Measurements from ENCODE around the gene CDC42EP3.

The CDC42EP3 gene

DNA sequence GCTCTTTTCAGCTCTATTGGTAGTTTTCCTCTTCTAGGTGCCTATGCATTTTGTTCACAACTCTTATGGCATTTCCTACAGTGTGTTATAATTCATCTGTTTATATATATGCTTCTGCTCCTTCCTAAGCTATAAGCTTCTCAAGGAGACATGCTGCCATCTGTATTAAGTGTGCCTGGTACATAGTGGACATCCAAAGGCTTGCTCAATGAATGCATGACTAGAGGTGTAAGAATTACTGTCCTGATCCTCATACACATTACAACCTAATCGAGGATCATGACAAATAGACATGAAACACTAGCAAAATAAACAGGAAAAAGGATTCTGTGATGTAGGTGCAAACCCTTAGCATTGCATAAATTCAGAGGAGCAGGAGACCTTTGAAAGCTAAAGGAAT lies 50.2 kb downstream of the CDC42EP3 start:
- Histone ChIP-seq H3K4me3 (ENCODE audit: low read depth, low read length) (no peak overlapping the region), H3K9me3 (ENCODE audit: control insufficient read depth, insufficient read depth, low read length) (no peaks in the 10 kb centered on the region), H3K27me3 (ENCODE audit: control insufficient read depth, insufficient read depth, low read length) (no peaks in the 10 kb centered on the region), H3K9ac (ENCODE audit: low read depth, low read length) (no peak overlapping the region), H3K36me3 (ENCODE audit: control insufficient read depth, insufficient read depth, low read length) (no peaks in the 10 kb centered on the region), H3K4me1 (ENCODE audit: control insufficient read depth, insufficient read depth, low read length) (no peaks in the 10 kb centered on the region)

DNA sequence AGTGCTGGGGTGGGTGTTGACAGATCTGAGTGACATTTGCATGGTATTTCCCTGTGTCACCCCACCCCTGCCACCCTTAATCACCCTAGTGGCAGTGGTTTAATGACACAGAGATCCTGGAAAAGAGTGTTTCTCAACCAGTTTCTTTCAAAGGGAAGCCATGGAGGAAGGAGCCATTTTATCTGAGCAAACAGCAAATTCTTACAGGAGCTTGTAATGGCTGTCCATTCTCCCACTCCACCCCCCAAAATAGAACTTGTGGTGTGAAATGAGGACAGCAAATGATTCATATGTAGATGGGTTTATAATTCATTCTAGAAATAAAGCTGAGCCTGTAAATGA lies 51.5 kb downstream of the CDC42EP3 start:
- Histone ChIP-seq H3K9me3 (ENCODE audit: control insufficient read depth, insufficient read depth, low read length) (no peaks in the 10 kb centered on the region), H3K4me3 (ENCODE audit: low read depth, low read length) (no peak overlapping the region), H3K36me3 (ENCODE audit: control insufficient read depth, insufficient read depth, low read length) (no peaks in the 10 kb centered on the region), H3K27me3 (ENCODE audit: control insufficient read depth, insufficient read depth, low read length) (no peaks in the 10 kb centered on the region), H3K4me1 (ENCODE audit: control insufficient read depth, insufficient read depth, low read length) (no peaks in the 10 kb centered on the region), H3K9ac (ENCODE audit: low read depth, low read length) (no peak overlapping the region)

DNA sequence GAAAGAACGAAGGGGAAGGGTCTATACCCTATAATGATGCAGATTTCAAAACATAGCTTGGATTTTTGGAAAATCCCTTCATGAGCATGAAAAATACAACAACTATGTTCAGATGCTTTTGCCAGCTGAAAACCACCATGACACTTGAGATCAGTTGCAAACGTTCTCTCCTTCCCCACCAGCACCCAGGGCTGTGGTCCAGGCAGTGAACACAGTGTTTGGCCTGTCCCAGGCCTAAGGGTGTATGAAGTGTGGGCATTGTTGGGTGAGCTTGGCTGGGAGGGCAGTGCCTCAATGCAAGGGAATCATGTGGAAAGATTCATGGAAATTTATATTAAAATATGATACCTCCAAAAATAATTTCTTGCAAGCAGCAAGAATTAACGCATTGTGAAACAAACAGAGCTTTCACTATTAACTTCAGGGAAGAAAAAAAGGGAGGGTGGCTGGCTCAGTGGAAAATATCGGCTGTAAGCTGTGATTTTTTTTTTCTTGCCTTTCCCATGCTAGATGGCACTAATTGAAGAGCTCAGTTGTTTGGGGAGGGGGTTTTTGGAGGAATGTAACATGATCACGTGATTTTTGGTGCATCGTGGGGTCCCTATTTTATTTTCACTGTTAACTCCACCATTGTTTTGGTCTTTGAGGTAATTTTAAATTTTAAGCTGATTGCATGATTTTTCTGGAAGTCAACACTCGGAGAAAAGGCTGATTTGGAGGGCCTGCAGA lies 52.0 kb downstream of the CDC42EP3 start:
- Histone ChIP-seq H3K9ac (ENCODE audit: low read depth, low read length) (no peak overlapping the region), H3K27me3 (ENCODE audit: control insufficient read depth, insufficient read depth, low read length) (no peaks in the 10 kb centered on the region), H3K4me3 (ENCODE audit: low read depth, low read length) (no peak overlapping the region), H3K4me1 (ENCODE audit: control insufficient read depth, insufficient read depth, low read length) (no peaks in the 10 kb centered on the region), H3K36me3 (ENCODE audit: control insufficient read depth, insufficient read depth, low read length) (no peaks in the 10 kb centered on the region), H3K9me3 (ENCODE audit: control insufficient read depth, insufficient read depth, low read length) (no peaks in the 10 kb centered on the region)

DNA sequence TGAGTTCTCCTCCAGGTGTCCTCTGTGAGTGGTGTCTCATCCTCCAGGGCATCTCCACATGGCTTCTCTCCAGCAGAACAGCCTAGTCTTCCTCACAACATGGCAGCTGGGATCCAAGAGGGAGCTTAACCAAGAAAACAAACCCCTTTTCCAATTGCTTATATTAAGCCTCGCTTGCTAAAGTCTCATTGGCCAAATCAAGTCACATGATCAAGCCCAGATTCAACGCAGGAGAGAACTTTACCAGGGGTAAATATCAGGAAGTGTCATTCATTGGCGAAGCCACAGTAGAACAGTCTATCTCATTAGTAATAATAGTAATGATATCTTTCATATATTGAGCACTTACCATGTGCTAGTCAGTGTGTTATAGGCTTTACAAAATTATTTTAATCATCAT lies 53.1 kb downstream of the CDC42EP3 start:
- Histone ChIP-seq H3K9me3 (ENCODE audit: control insufficient read depth, insufficient read depth, low read length) (no peaks in the 10 kb centered on the region), H3K36me3 (ENCODE audit: control insufficient read depth, insufficient read depth, low read length) (no peaks in the 10 kb centered on the region), H3K9ac (ENCODE audit: low read depth, low read length) (no peak overlapping the region), H3K4me3 (ENCODE audit: low read depth, low read length) (no peak overlapping the region), H3K27me3 (ENCODE audit: control insufficient read depth, insufficient read depth, low read length) (no peaks in the 10 kb centered on the region), H3K4me1 (ENCODE audit: control insufficient read depth, insufficient read depth, low read length) (no peaks in the 10 kb centered on the region)

DNA sequence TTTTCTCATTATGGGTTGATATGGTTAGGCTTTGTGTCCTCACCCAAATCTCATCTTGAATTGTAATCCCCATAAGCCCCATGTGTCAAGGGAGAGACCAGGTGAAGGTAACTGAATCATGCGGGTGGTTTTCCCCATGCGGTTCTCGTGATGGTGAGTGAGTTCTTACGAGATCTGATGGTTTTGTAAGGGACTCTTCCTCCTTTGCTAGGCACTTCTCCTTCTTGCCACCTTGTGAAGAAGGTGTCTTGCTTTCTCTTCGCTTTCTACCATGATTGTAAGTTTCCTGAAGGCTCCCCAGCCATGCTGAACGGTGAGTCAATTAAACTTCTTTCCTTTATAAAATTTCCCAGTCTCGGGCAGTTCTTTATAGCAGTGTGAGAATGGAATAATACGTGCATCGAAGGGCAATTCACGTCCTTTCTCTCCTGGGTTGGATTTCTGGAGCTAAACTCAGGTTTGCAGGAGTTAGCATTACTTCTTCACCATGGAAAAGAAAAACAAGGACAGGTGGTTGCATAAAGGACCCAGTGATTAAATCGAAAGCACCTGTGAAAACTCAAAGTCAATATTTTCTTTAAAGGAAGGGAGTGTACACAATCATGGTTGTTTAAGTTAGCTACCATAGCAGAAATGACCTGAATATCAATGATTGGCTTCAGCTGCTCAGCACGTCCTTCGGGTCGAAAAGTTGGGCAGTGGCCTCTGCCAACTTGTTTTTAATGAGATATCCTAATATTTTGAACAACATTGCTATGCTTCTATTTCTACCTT lies 54.1 kb downstream of the CDC42EP3 start:
- Histone ChIP-seq H3K9me3 (ENCODE audit: control insufficient read depth, insufficient read depth, low read length) (no peaks in the 10 kb centered on the region), H3K36me3 (ENCODE audit: control insufficient read depth, insufficient read depth, low read length) (no peaks in the 10 kb centered on the region), H3K4me3 (ENCODE audit: low read depth, low read length) (no peak overlapping the region), H3K4me1 (ENCODE audit: control insufficient read depth, insufficient read depth, low read length) (no peaks in the 10 kb centered on the region), H3K27me3 (ENCODE audit: control insufficient read depth, insufficient read depth, low read length) (no peaks in the 10 kb centered on the region), H3K9ac (ENCODE audit: low read depth, low read length) (no peak overlapping the region)

DNA sequence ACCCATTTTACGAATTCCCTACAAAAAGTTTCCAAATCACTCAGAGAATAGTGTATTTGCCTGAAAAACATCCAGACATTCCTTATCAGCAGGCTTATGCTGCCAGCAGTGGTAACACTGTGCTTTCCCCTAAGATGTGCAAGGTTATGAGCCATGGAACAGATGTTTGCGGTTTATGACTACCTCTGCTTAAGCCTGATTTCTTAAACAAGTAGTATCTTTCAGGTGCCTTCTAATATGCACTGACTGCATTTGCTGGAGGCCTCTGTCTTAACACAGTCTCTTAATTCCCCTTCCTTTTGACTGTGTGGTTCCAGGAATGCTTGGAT lies 54.8 kb downstream of the CDC42EP3 start:
- no peaks in the 10 kb centered on the region for H3K9me3 ChIP-seq (ENCODE audit: control insufficient read depth, insufficient read depth, low read length)
- H3K4me3 ChIP-seq (ENCODE audit: low read depth, low read length): no peak overlapping the region
- H3K9ac ChIP-seq (ENCODE audit: low read depth, low read length): no peak overlapping the region
- H3K36me3 ChIP-seq (ENCODE audit: control insufficient read depth, insufficient read depth, low read length): no peaks in the 10 kb centered on the region
- no peaks in the 10 kb centered on the region for H3K27me3 ChIP-seq (ENCODE audit: control insufficient read depth, insufficient read depth, low read length)
- H3K4me1 ChIP-seq (ENCODE audit: control insufficient read depth, insufficient read depth, low read length): no peaks in the 10 kb centered on the region

DNA sequence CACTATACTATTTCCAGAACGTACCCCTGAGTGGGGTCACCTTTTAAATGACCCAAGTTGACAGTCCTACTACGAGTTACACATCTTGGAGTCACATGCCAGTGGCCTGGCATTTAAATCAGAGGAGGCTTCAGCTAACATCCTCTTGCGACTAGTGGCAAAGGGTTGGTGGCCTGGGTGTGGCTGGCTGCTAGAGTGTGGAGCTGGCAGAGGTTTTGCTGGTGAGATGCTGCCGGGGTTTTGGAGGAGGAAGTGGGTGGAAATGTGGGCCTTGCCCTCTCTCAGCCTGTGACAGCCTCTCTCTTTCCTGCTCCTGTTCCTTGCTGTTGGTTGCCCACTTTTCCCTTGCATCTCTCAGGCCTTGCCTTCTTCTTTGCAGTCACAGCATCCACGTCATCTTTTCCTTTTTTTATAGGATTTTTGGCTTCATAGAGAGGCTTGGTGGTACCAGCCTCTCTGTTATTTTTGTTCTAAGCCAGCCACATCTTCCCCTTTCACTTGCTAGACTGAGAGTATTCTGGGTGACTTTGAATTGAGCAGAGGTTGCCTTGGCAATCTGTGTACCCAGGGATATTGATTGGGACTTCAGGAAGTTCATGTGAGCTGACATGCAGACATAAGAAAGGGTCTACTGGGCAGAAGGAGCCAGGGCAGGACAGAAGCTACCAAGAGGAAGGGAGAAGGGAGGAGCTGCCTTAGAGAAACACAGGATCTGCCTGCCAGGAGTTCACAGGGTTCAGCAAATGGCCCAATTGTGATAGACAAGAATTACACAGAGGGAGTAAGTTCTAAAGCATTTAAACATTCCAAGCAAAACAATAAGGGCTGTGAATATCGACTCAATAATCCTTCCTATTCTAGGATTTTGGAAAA lies 55.4 kb downstream of the CDC42EP3 start:
- Histone ChIP-seq H3K9me3 (ENCODE audit: control insufficient read depth, insufficient read depth, low read length) (no peaks in the 10 kb centered on the region), H3K9ac (ENCODE audit: low read depth, low read length) (no peak overlapping the region), H3K36me3 (ENCODE audit: control insufficient read depth, insufficient read depth, low read length) (no peaks in the 10 kb centered on the region), H3K4me1 (ENCODE audit: control insufficient read depth, insufficient read depth, low read length) (no peaks in the 10 kb centered on the region), H3K4me3 (ENCODE audit: low read depth, low read length) (no peak overlapping the region), H3K27me3 (ENCODE audit: control insufficient read depth, insufficient read depth, low read length) (no peaks in the 10 kb centered on the region)

DNA sequence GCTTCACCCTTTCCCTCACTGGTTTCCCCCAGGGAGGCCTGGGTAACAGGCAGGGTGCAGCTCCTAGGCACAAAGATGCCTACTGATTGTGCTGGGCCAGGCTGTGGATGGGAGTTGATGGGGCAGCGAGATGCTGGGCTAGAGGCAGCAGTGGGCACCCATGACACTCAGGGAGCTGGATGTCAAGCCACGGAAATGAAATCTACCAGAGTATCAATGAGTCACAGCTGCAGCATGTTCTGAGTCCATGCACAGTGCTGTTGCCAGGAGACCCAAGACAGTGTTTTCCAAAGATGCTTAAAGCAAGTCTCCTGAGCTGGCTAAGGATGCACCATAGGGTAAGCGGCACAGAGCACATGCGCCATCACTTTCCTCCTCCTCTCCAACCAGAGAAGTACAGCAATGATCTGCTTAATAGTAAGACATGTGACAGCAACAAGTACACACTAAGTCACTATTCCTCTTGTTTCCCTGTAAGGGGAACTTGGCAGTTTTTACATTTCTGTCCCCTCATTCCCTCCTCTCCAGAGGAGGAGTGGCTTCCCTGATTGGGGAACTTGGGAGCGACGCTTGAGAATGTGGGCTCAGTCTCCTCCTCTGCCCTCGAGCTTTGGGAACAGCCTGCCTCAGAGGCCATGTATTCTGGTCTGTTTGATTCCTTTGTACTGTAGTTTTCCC lies 57.2 kb downstream of the CDC42EP3 start:
- H3K9ac ChIP-seq (ENCODE audit: low read depth, low read length): no peak overlapping the region
- no peaks in the 10 kb centered on the region for H3K4me1 ChIP-seq (ENCODE audit: control insufficient read depth, insufficient read depth, low read length)
- H3K36me3 ChIP-seq (ENCODE audit: control insufficient read depth, insufficient read depth, low read length): no peaks in the 10 kb centered on the region
- no peak overlapping the region for H3K4me3 ChIP-seq (ENCODE audit: low read depth, low read length)
- H3K9me3 ChIP-seq (ENCODE audit: control insufficient read depth, insufficient read depth, low read length): no peaks in the 10 kb centered on the region
- no peaks in the 10 kb centered on the region for H3K27me3 ChIP-seq (ENCODE audit: control insufficient read depth, insufficient read depth, low read length)

DNA sequence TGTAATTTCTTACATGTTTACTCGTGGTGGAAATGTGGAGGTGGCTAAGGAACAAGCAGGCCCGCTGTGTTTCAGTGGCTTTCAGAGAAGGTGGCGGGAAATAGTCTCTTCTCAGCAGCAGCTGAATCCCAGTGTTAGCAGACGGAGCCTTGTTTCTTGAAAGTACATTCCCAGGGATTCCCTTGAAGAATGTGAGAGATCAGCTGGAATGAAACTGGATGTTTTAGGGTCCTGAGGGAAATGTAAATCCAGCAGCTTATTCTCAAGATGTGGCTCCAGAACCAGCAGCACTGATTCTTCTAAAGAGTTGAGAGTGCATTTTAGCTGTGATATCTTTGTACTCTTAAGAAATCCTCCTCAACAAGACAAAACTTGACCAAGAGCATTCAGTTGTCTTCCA lies 59.1 kb downstream of the CDC42EP3 start:
- Histone ChIP-seq H3K9ac (ENCODE audit: low read depth, low read length) (no peak overlapping the region), H3K27me3 (ENCODE audit: control insufficient read depth, insufficient read depth, low read length) (no peaks in the 10 kb centered on the region), H3K9me3 (ENCODE audit: control insufficient read depth, insufficient read depth, low read length) (no peaks in the 10 kb centered on the region), H3K4me3 (ENCODE audit: low read depth, low read length) (no peak overlapping the region), H3K36me3 (ENCODE audit: control insufficient read depth, insufficient read depth, low read length) (no peaks in the 10 kb centered on the region), H3K4me1 (ENCODE audit: control insufficient read depth, insufficient read depth, low read length) (no peaks in the 10 kb centered on the region)

DNA sequence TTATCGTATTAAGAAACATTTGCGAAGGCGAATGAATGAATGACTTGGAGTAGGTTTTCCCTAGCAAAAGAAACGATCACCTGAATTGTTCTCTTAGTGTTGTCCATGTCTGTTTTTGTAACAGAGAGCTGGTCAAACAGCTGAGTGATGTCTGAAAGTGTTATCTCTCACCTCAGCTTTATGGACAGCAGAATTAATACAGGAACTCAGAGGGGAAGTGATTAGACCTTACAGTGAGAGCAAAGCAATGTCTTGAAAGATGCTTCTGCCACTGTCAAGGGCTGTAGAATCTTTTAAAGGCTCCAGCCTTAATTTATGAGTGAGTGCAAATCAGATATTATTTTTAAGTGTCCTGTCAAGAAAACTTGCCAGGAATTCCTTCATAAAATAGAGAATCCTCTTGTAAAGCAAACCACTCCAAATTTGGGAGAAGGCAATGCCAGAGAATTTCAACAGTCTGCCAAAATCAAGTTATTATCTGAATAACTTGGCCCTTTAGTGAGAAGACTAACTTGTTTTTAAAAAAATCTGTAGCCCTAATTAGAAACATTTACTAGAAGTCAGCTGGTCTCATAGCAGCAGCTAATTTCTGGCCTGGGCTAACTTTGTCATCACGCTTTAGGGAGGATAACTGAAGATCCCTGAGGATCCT lies 60.7 kb downstream of the CDC42EP3 start:
- no peaks in the 10 kb centered on the region for H3K4me1 ChIP-seq (ENCODE audit: control insufficient read depth, insufficient read depth, low read length)
- no peak overlapping the region for H3K4me3 ChIP-seq (ENCODE audit: low read depth, low read length)
- no peaks in the 10 kb centered on the region for H3K27me3 ChIP-seq (ENCODE audit: control insufficient read depth, insufficient read depth, low read length)
- H3K9ac ChIP-seq (ENCODE audit: low read depth, low read length): no peak overlapping the region
- no peaks in the 10 kb centered on the region for H3K9me3 ChIP-seq (ENCODE audit: control insufficient read depth, insufficient read depth, low read length)
- no peaks in the 10 kb centered on the region for H3K36me3 ChIP-seq (ENCODE audit: control insufficient read depth, insufficient read depth, low read length)

DNA sequence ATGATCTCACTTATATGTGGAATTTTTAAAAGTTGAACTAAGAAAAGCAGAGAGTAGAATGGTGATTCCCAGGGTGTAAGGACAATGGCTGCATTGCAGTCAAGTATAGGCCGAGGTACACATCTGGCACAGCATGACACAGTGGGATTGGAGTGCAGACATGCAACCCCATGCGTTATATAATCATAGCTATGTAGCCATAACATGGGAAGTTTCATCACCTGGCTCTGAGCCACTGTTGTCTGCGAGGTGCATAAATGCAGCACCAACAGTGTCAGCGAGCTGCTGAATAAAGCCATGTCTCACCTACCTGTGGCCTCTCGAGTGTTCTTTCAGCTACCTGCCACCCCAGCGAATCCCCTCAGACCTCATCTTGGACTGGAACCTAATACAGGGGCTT lies 61.7 kb downstream of the CDC42EP3 start:
- H3K9me3 ChIP-seq (ENCODE audit: control insufficient read depth, insufficient read depth, low read length): no peaks in the 10 kb centered on the region
- no peak overlapping the region for H3K9ac ChIP-seq (ENCODE audit: low read depth, low read length)
- no peak overlapping the region for H3K4me3 ChIP-seq (ENCODE audit: low read depth, low read length)
- no peaks in the 10 kb centered on the region for H3K36me3 ChIP-seq (ENCODE audit: control insufficient read depth, insufficient read depth, low read length)
- H3K4me1 ChIP-seq (ENCODE audit: control insufficient read depth, insufficient read depth, low read length): no peaks in the 10 kb centered on the region
- H3K27me3 ChIP-seq (ENCODE audit: control insufficient read depth, insufficient read depth, low read length): no peaks in the 10 kb centered on the region
